ENCODE data around the gene PDIA5. TPM values are rescaled to one million over a fixed set of nuclear protein-coding genes. Genes with fewer than 3 reads are reported as not detected.

Gene PDIA5
- total RNA-seq, 1 experiment from 2014 or later = 24.3 TPM

DNA sequence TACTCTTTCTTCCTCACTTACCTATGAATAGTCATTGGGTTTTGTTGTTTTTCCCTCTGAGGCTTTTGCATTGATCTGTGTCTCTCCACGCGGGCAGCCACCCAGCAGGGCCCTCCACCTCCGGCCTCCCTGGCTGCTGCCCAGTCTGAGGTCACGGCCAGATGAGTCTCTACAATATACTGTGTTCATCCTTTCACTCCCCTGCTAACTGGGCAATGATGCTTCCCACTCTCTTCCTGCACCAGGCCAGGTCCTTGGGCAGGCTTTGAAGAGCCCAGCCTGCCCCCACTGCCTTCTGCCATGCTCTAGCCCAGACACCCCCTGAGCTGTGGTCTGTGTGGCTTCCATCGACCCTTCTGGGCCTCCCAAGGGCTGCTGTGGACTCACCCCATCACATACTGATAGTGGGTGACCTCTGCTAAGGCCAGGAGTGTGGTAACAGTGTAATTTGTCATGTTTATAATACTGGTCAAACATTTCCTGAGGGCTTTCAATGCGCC, 18.0 kb downstream of the PDIA5 start:
- H3K4me1 ChIP-seq (ENCODE audit: insufficient read depth, low read length) = peaks cover 17% of the 10 kb centered on the region
- no peaks in the 10 kb centered on the region for H3K27me3 ChIP-seq (ENCODE audit: insufficient read depth, low read length)
- Mint-ChIP-seq H3K27ac (peak overlapping the region in 1 of 3 experiments; percentile 80; a peak in 3 of 7 replicates), H3K4me1 (peaks cover 76 to 78% of the 10 kb centered on the region in 2 experiments), H3K9me3 (no peaks in the 10 kb centered on the region), H3K36me3 (ENCODE audit: insufficient read depth in 1 of 3, low read depth in 3 of 3) (peaks cover 0 to 4% (median 0%) of the 10 kb centered on the region in 3 experiments; a peak in 1 of 7 replicates), H3K4me3 (no peak overlapping the region), H3K27me3 (ENCODE audit: low read depth) (no peaks in the 10 kb centered on the region; the same call in 1 of the 2 replicates)
- no peaks in the 10 kb centered on the region for H3K23me2 ChIP-seq (ENCODE audit: insufficient read length, low read depth, low read length, poor library complexity, severe bottlenecking)
- no peak overlapping the region for H3K4me2 ChIP-seq (ENCODE audit: insufficient read depth, insufficient read length, low read length)
- TF ChIP-seq, protein P1, sequence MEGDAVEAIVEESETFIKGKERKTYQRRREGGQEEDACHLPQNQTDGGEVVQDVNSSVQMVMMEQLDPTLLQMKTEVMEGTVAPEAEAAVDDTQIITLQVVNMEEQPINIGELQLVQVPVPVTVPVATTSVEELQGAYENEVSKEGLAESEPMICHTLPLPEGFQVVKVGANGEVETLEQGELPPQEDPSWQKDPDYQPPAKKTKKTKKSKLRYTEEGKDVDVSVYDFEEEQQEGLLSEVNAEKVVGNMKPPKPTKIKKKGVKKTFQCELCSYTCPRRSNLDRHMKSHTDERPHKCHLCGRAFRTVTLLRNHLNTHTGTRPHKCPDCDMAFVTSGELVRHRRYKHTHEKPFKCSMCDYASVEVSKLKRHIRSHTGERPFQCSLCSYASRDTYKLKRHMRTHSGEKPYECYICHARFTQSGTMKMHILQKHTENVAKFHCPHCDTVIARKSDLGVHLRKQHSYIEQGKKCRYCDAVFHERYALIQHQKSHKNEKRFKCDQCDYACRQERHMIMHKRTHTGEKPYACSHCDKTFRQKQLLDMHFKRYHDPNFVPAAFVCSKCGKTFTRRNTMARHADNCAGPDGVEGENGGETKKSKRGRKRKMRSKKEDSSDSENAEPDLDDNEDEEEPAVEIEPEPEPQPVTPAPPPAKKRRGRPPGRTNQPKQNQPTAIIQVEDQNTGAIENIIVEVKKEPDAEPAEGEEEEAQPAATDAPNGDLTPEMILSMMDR (conservative IDR thresholded peaks at IDR 0.05) = no peak
- H2BK20ac ChIP-seq (ENCODE audit: low read depth, low read length, poor library complexity, severe bottlenecking) = no peak overlapping the region
- H2BK15ac ChIP-seq (ENCODE audit: low read depth, low read length) = no peak overlapping the region
- H3K18ac ChIP-seq (ENCODE audit: insufficient read length, low read depth, low read length) = no peak overlapping the region
- H3K9ac ChIP-seq (ENCODE audit: extremely low read depth, insufficient read length, low read length) = no peak overlapping the region
- H3K23ac ChIP-seq (ENCODE audit: insufficient read length, low read depth, low read length) = no peak overlapping the region
- H3K79me2 ChIP-seq (ENCODE audit: insufficient read depth, low read length) = peaks cover 16% of the 10 kb centered on the region; the same call in 1 of the 2 replicates
- no peaks in the 10 kb centered on the region for H3K9me3 ChIP-seq (ENCODE audit: control insufficient read depth, low read depth, low read length)
- H4K5ac ChIP-seq (ENCODE audit: insufficient read length, low read depth, low read length) = no peak overlapping the region
- H3K56ac ChIP-seq (ENCODE audit: insufficient read length, low read depth, low read length) = no peak overlapping the region
- DNase-seq = peak; percentile 10
- H2AK5ac ChIP-seq (ENCODE audit: insufficient read length, low read length) = no peak overlapping the region
- no peak overlapping the region for H2BK120ac ChIP-seq (ENCODE audit: low read depth, low read length, poor library complexity, severe bottlenecking)
- no CpG with 5 or more reads among the region's 6 CpGs for WGBS (ENCODE audit: extremely low coverage, insufficient read length, low lambda C conversion rate)
- no peak overlapping the region for H2BK5ac ChIP-seq (ENCODE audit: insufficient read length, low read length)
- no peak overlapping the region for H3T11ph ChIP-seq (ENCODE audit: low read length)
- no peak overlapping the region for H4K91ac ChIP-seq (ENCODE audit: insufficient read length, low read depth, low read length)
- H3K4ac ChIP-seq (ENCODE audit: low read depth, low read length) = no peak overlapping the region
- no peak overlapping the region for H3K27ac ChIP-seq (ENCODE audit: insufficient read length, low read depth, low read length)
- peak overlapping the region; percentile 17; the same call in 1 of the 2 replicates for H3K14ac ChIP-seq (ENCODE audit: insufficient read depth, low read length)
- H4K20me1 ChIP-seq (ENCODE audit: control insufficient read depth, insufficient read depth, insufficient read length) = peaks cover 2% of the 10 kb centered on the region
- H4K8ac ChIP-seq (replicated peaks; ENCODE audit: insufficient read length, low read depth, low read length) = no peak overlapping the region
- H2BK12ac ChIP-seq (ENCODE audit: insufficient read length, low read depth, low read length) = no peak overlapping the region
- H3K79me1 ChIP-seq (ENCODE audit: insufficient read depth, low read depth, low read length, poor library complexity, severe bottlenecking) = peaks cover 2% of the 10 kb centered on the region
- H2AFZ ChIP-seq (ENCODE audit: low read length) = no peak overlapping the region

All from H9 (cell line).